ENCODE data around the gene SKI.

- TF ChIP-seq CTCF (IDR thresholded peaks at IDR 0.05) (no peak), EZH2 (IDR thresholded peaks at IDR 0.05; ENCODE audit: borderline replicate concordance, insufficient read depth, low read depth, low read length, poor library complexity, severe bottlenecking) (no peak)
Observed at GRCh38 chr1:2194319-2194897, 33.7 kb upstream of the SKI start, which contains the start of gene FAAP20.

All from B cell (primary cell).